Heart left ventricle (tissue), 16 donors: Measurements from ENCODE around the gene TMEM208. TPM values are rescaled to one million over a fixed set of nuclear protein-coding genes. Genes with fewer than 3 reads are reported as not detected.

ENCODE experiments used
- ATAC-seq, 4 donors: fragments of 200-7000 bp; cut with Tn5 transposase; one replicate each; pipeline ENCODE4 v1.9.1; 2020 to 2022; ENCODE audit warnings: moderate library complexity in 4 of 4, mild to moderate bottlenecking in 3 of 4, moderate number of reproducible peaks in 1 of 4
- DNase-seq, 5 donors: peaks; one replicate each; pipeline ENCODE4 v3.0.0-alpha.2; 2020
- H3K27ac ChIP-seq, 12 donors: fragments of 200-600 bp; sonication (generic) in 4 of 12; one replicate each; pipeline versions ENCODE4 v1.5.0 to v1.8.0; 2016 to 2022; ENCODE audit warnings: mild to moderate bottlenecking in 2 of 12
- H3K27me3 ChIP-seq, 9 donors: fragments of 200-600 bp; sonication (generic) in 2 of 9; one replicate each; pipeline versions ENCODE4 v1.5.1 to v1.8.0; 2016 to 2022; ENCODE audit warnings: mild to moderate bottlenecking in 3 of 9
- H3K36me3 ChIP-seq, 9 donors: fragments of 200-600 bp; sonication (generic) in 2 of 9; one replicate each; pipeline versions ENCODE4 v1.5.0 to v1.8.0; 2018 to 2022; ENCODE audit warnings: mild to moderate bottlenecking in 2 of 9
- H3K4me1 ChIP-seq, 12 donors: fragments of 200-600 bp; sonication (generic) in 4 of 12; one replicate each; pipeline versions ENCODE4 v1.5.0 to v1.8.0; 2016 to 2022; ENCODE audit warnings: mild to moderate bottlenecking in 3 of 12
- H3K4me3 ChIP-seq, 12 donors: fragments of 200-600 bp; sonication (generic) in 4 of 12; one replicate each; pipeline versions ENCODE4 v1.5.0 to v1.8.0; 2017 to 2022; ENCODE audit warnings: mild to moderate bottlenecking in 9 of 12, moderate library complexity in 4 of 12
- H3K9me3 ChIP-seq, 12 donors: fragments of 200-600 bp; sonication (generic) in 4 of 12; one replicate each; pipeline versions ENCODE4 v1.5.0 to v1.8.0; 2016 to 2022; ENCODE audit warnings: mild to moderate bottlenecking in 1 of 12
- CTCF ChIP-seq, 12 donors: fragments of 200-600 bp; sonication (generic) in 4 of 12; IDR thresholded peaks; one replicate each; pipeline versions ENCODE4 v1.5.0 to v1.8.0; 2018 to 2022; ENCODE audit warnings: antibody characterized with exemption in 12 of 12, mild to moderate bottlenecking in 5 of 12
- POLR2A ChIP-seq, 2 donors: fragments of 450-650 bp; IDR thresholded peaks; one replicate each; pipeline ENCODE4 v1.6.1; 2017; ENCODE audit warnings: antibody characterized with exemption in 2 of 2, mild to moderate bottlenecking in 2 of 2, moderate library complexity in 2 of 2
- WGBS, 4 donors: extraction: QIAGEN DNeasy Blood & Tissue Kit in 2 of 4; methylation state at CpG; one replicate each; pipeline versions ENCODE4 v1.1.5 to v1.1.7; 2013 to 2018; 5-methylcytosine and 5-hydroxymethylcytosine counted together
- intact Hi-C, 10 donors: fragments of 100-400 bp; cut with DNase I; formaldehyde crosslinking; loops; one replicate each; pipeline versions ENCODE4 v1.11.1 to v1.14.2; 2022
- polyA plus RNA-seq, 2 donors: library from polyadenylated mRNA; stranded (reverse); fragments of 200-250 nt; gene quantifications; one replicate each; pipeline ENCODE4 v1.2.3, GENCODE V29; 2013
- total RNA-seq, 9 donors: library from RNA; depleted of rRNA in 2 of 9; stranded (reverse); fragments of >200 nt in 2 of 9; fragmentation: NEBNext Ultra II Directional in 3 of 9; extraction: Animal tissue kit (Norgen Biotek cat#: 25700) in 3 of 9; gene quantifications; one replicate each; pipeline versions ENCODE4 v1.1.0 to v1.2.4, GENCODE V29; 2016 to 2023
- donor health status: ischemic (EF 13 %, LVEDD 7.1; RV severe dilation, severe dysfunction).
- donor health status: healthy with polysubstance abuse.
- donor health status: DM: no; HTN: yes; CAD: no.
- donor health status: DM: no; HTN: no; CAD: no.
- donor health status: ischemic (EF 25% LVEDD 6.9; RV normal size, moderate dysfunction).
- donor health status: ischemic (EF 25% LVEDD 5.7; RV mildly dilated, moderate dysfunction).
- donor health status: healthy.
- donor health status: DM: yes; HTN: yes; CAD: no.
- donor health status: ischemic (EF 35%, LVEDD 5.7; RV mildly dilated, moderate dysfunction).
- donor health status: nonischemic (EF 11% LVEDD 7.7; RV severe dilation, severe dysfunction).
- donor health status: DM: yes; HTN: yes; CAD: no.
- donor health status: PGD.
- donor health status: ischemic (EF 29% LVEDD 5.4; RV normal size, mild dysfunction).
- donor health status: nonischemic (EF 23%, LVEDD 6.1; RV moderate dilation, normal function).

Gene TMEM208
- total and polyA plus RNA-seq, 11 donors, result 6.2 to 79.7 (median 16.9) TPM

- no peaks in the 10 kb centered on the region for H3K9me3 ChIP-seq
- no peak overlapping the region for H3K4me3 ChIP-seq
- peaks cover 0 to under 1% (median 0%) of the 10 kb centered on the region in 9 donors for H3K27me3 ChIP-seq
- intact Hi-C loops, result no loop called here
- H3K36me3 ChIP-seq, result no peaks in the 10 kb centered on the region
- 64 to 76% (median 74%) methylated on average over 16 to 18 of the region's 18 CpGs for WGBS, 4 donors
- H3K27ac ChIP-seq, result no peak overlapping the region
- DNase-seq (peak in 1 of 5 donors; percentile 53), ATAC-seq (peak in 1 of 4 donors; percentile 27)
- peaks cover 0 to 2% (median 0%) of the 10 kb centered on the region in 12 donors for H3K4me1 ChIP-seq
- no peak for TF ChIP-seq CTCF (IDR thresholded peaks at IDR 0.05)
- no peak for TF ChIP-seq POLR2A (IDR thresholded peaks at IDR 0.05)
Measured at GRCh38 chr16:67254801-67255552, 28.0 kb downstream of the TMEM208 start.

GRCh38 chr16:67255553-67256221 lies 28.8 kb downstream of the TMEM208 start:
- WGBS, 4 donors, result 92 to 95% (median 94%) methylated on average over 14 to 17 of the region's 17 CpGs
- H3K27me3 ChIP-seq, result no peaks in the 10 kb centered on the region
- peak in 1 of 5 donors; percentile 17 for DNase-seq

GRCh38 chr16:67256701-67257230 lies 29.8 kb downstream of the TMEM208 start:
- Histone ChIP-seq H3K4me3 (no peak overlapping the region), H3K4me1 (peaks cover 0 to 5% (median 2%) of the 10 kb centered on the region in 12 donors), H3K36me3 (no peaks in the 10 kb centered on the region), H3K27ac (no peak overlapping the region), H3K27me3 (no peaks in the 10 kb centered on the region), H3K9me3 (no peaks in the 10 kb centered on the region)
- TF ChIP-seq CTCF (IDR thresholded peaks at IDR 0.05) (no peak), POLR2A (IDR thresholded peaks at IDR 0.05) (no peak)
- intact Hi-C loops, result no loop called here
- ATAC-seq (no peak), DNase-seq (peak in 1 of 5 donors; percentile 20)
- WGBS, 4 donors, result 91 to 97% (median 94%) methylated on average over 10 to 11 of the region's 11 CpGs

More at GRCh38 chr16:67255553-67256221, 28.8 kb downstream of the TMEM208 start:
- ATAC-seq, result no peak
- H3K27ac ChIP-seq, result no peak overlapping the region
- TF ChIP-seq CTCF (IDR thresholded peaks at IDR 0.05) (no peak), POLR2A (IDR thresholded peaks at IDR 0.05) (no peak)
- H3K36me3 ChIP-seq, result no peaks in the 10 kb centered on the region
- intact Hi-C loops, result no loop called here
- H3K9me3 ChIP-seq, result no peaks in the 10 kb centered on the region
- H3K4me1 ChIP-seq, result peaks cover 0 to 2% (median 0%) of the 10 kb centered on the region in 12 donors
- no peak overlapping the region for H3K4me3 ChIP-seq
